ENCODE results near the gene GNPTG. TPM values are rescaled to one million over a fixed set of nuclear protein-coding genes. Genes with fewer than 3 reads are reported as not detected.

Gene GNPTG
- total RNA-seq, 1 donor from 2014 or later, result 40.2 TPM

- Mint-ChIP-seq H3K36me3 (ENCODE audit: low read depth) (peaks cover 63% of the 10 kb centered on the region), H3K9me3 (no peaks in the 10 kb centered on the region), H3K27me3 (no peaks in the 10 kb centered on the region), H3K4me1 (peaks cover 3% of the 10 kb centered on the region), H3K4me3 (no peak overlapping the region), H3K27ac (no peak overlapping the region)
- intact Hi-C loops (cut with micrococcal nuclease), result loop anchor here (1.0 to 5.0 kb wide), 5 partner anchors 12 to 249 kb away; partner anchors contain the start of genes CRAMP1, GNPTG, IFT140 and TSR3
- DNase-seq, result peak; percentile 72
- TF ChIP-seq CTCF (IDR thresholded peaks at IDR 0.05), result no peak
- POLR2A ChIA-PET, result interaction anchor here (1.1 to 1.4 kb wide), 2 partner anchors 175 to 314 kb away, joined by 3 to 5 read pairs; partner anchors contain the start of gene JPT2
- peak; percentile 96 for ATAC-seq (ENCODE audit: low read depth)
- CTCF ChIA-PET, result interaction anchor here (0.6 to 2.4 kb wide), 21 partner anchors 10 to 419 kb away, joined by 3 to 14 read pairs (median 4); partner anchors contain the start of genes JPT2, MAPK8IP3, NUBP2 and SPSB3
Measured at GRCh38 chr16:1363501-1364041, 11.8 kb downstream of the GNPTG start.

DNA sequence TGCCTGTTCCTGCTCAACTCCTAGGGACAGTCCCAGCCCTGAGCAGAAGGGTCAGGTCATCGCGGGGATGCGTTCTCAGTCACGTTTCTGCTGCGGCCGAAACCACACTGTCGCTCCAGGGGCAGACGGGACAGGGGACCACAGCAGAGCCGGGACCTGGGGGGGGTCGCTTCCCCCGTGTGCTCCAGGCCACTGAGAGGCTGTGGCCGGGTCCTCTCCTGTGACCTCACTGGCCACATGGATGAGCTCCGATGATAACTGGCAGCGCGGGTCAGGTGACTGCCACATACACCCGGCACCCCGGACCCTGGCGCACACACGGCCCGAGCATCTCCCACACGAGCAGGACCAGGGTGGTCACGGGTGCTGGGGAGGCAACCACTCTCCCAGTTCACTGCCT lies 12.8 kb downstream of the GNPTG start:
- Mint-ChIP-seq H3K4me3 (no peak overlapping the region), H3K9me3 (no peaks in the 10 kb centered on the region), H3K27me3 (no peaks in the 10 kb centered on the region), H3K4me1 (peaks cover 3% of the 10 kb centered on the region), H3K36me3 (ENCODE audit: low read depth) (peaks cover 63% of the 10 kb centered on the region), H3K27ac (no peak overlapping the region)
- ATAC-seq (ENCODE audit: low read depth) (no peak), DNase-seq (no peak)
- no peak for TF ChIP-seq CTCF (IDR thresholded peaks at IDR 0.05)
- intact Hi-C loops (cut with micrococcal nuclease), result loop anchor here (5.0 kb wide), 1 partner anchor 248 kb away; the partner anchor contains the start of genes CRAMP1 and IFT140
- ChIA-PET CTCF (interaction anchor here (0.9 to 2.4 kb wide), 11 partner anchors 11 to 342 kb away, joined by 3 to 14 read pairs (median 4); partner anchors contain the start of genes JPT2 and MAPK8IP3), POLR2A (interaction anchor here (1.0 kb wide), 1 partner anchor 17 kb away, joined by 5 read pairs; no protein-coding TSS in a partner anchor)

GRCh38 chr16:1366060-1366711 lies 14.5 kb downstream of the GNPTG start:
- H3K27me3 Mint-ChIP-seq, result no peaks in the 10 kb centered on the region
- no peak for TF ChIP-seq CTCF (IDR thresholded peaks at IDR 0.05)
- intact Hi-C loops (cut with micrococcal nuclease), result no loop called here
- ChIA-PET CTCF (no interaction called here), POLR2A (interaction anchor here (0.6 kb wide), 1 partner anchor 15 kb away, joined by 4 read pairs; no protein-coding TSS in a partner anchor)
- ATAC-seq (ENCODE audit: low read depth), result no peak
- peaks cover 56% of the 10 kb centered on the region for H3K36me3 Mint-ChIP-seq (ENCODE audit: low read depth)
- H3K4me3 Mint-ChIP-seq, result no peak overlapping the region
- peaks cover 3% of the 10 kb centered on the region for H3K4me1 Mint-ChIP-seq
- H3K9me3 Mint-ChIP-seq, result no peaks in the 10 kb centered on the region
- no peak overlapping the region for H3K27ac Mint-ChIP-seq
- no peak for DNase-seq

GRCh38 chr16:1366712-1367299 lies 15.1 kb downstream of the GNPTG start:
- no peak for ATAC-seq (ENCODE audit: low read depth)
- peaks cover 3% of the 10 kb centered on the region for H3K4me1 Mint-ChIP-seq
- H3K27ac Mint-ChIP-seq, result no peak overlapping the region
- POLR2A ChIA-PET, result no interaction called here
- no peaks in the 10 kb centered on the region for H3K9me3 Mint-ChIP-seq
- H3K36me3 Mint-ChIP-seq (ENCODE audit: low read depth), result peaks cover 56% of the 10 kb centered on the region
- H3K4me3 Mint-ChIP-seq, result no peak overlapping the region
- CTCF ChIA-PET, result no interaction called here
- no peaks in the 10 kb centered on the region for H3K27me3 Mint-ChIP-seq
- TF ChIP-seq CTCF (IDR thresholded peaks at IDR 0.05), result no peak
- DNase-seq, result no peak
- intact Hi-C loops (cut with micrococcal nuclease), result no loop called here
